Central memory CD4-positive, alpha-beta T cell (primary cell): ENCODE measurements around the gene SMIM32.

ENCODE experiments used
- DNase-seq: peaks from one replicate; pipeline ENCODE4 v3.0.0; 2022

SMIM32 gene

GRCh38 chr5:136185974-136186665, 6.8 kb downstream of the SMIM32 start:
- no peak for DNase-seq

- no peak for DNase-seq
These were observed 10.3 kb downstream of the SMIM32 start for GRCh38 chr5:136182618-136183017.

- DNase-seq, result no peak
These were observed 18.8 kb downstream of the SMIM32 start for GRCh38 chr5:136174021-136174659.

GRCh38 chr5:136169218-136169617, 23.7 kb downstream of the SMIM32 start:
- no peak for DNase-seq

GRCh38 chr5:136166909-136167308, 26.1 kb downstream of the SMIM32 start:
- DNase-seq, result no peak

- no peak for DNase-seq
These were observed 28.7 kb downstream of the SMIM32 start for GRCh38 chr5:136164226-136164625.

- DNase-seq, result no peak
These were observed 31.0 kb downstream of the SMIM32 start for GRCh38 chr5:136162008-136162407.

- DNase-seq, result no peak
These were observed 33.5 kb downstream of the SMIM32 start for GRCh38 chr5:136159457-136159856.

GRCh38 chr5:136157514-136157913, 35.4 kb downstream of the SMIM32 start:
- DNase-seq, result no peak

GRCh38 chr5:136155761-136156160, 37.2 kb downstream of the SMIM32 start:
- no peak for DNase-seq

- no peak for DNase-seq
These were observed 37.9 kb downstream of the SMIM32 start for GRCh38 chr5:136155078-136155477.

- no peak for DNase-seq
These were observed 39.3 kb downstream of the SMIM32 start for GRCh38 chr5:136153581-136154236.

- no peak for DNase-seq
These were observed 43.1 kb downstream of the SMIM32 start for GRCh38 chr5:136149891-136150290.

GRCh38 chr5:136147632-136148031, 45.3 kb downstream of the SMIM32 start:
- no peak for DNase-seq

GRCh38 chr5:136146201-136146600, 46.8 kb downstream of the SMIM32 start:
- DNase-seq, result no peak

GRCh38 chr5:136145030-136145429, 47.9 kb downstream of the SMIM32 start:
- no peak for DNase-seq

GRCh38 chr5:136143763-136144162, 49.2 kb downstream of the SMIM32 start:
- no peak for DNase-seq

GRCh38 chr5:136143312-136143711, 49.6 kb downstream of the SMIM32 start:
- no peak for DNase-seq

GRCh38 chr5:136141561-136141960, 51.4 kb downstream of the SMIM32 start:
- DNase-seq, result no peak
